K562 (cell line): ENCODE data around the gene HBG1. TPM values are rescaled to one million over a fixed set of nuclear protein-coding genes. Genes with fewer than 3 reads are reported as not detected.
A peak's percentile ranks its signal among the peaks of the same experiment; 100 is the strongest.

Source experiments
- ATF2 ChIP-seq: sonication (generic); formaldehyde crosslinking; IDR thresholded peaks from 2 replicates; pipeline ENCODE4 v1.8.1; 2022; ENCODE audit warnings: missing genetic modification reagents
- BCL6 ChIP-seq: fragments of 250-450 bp; sonication (Bioruptor Pico); IDR thresholded peaks from 2 replicates; pipeline ENCODE4 v1.4.0; 2020
- CREB3L1 ChIP-seq: fragments of 450-650 bp; IDR thresholded peaks from 2 replicates; pipeline ENCODE4 v1.6.1; 2014; ENCODE audit warnings: low read depth, mild to moderate bottlenecking, moderate library complexity, borderline replicate concordance
- DEAF1 ChIP-seq: fragments of 450-650 bp; formaldehyde crosslinking; IDR thresholded peaks from 2 replicates; pipeline ENCODE4 v1.4.0; 2020; ENCODE audit warnings: mild to moderate bottlenecking, moderate library complexity
- GMEB1 ChIP-seq: fragments of 250-450 bp; sonication (Bioruptor Pico); IDR thresholded peaks from 2 replicates; pipeline ENCODE4 v1.4.0; 2020; ENCODE audit warnings: mild to moderate bottlenecking
- IRF1 ChIP-seq: sonication (generic); formaldehyde crosslinking; IDR thresholded peaks from 2 replicates; pipeline ENCODE4 v1.8.0; 2022; ENCODE audit warnings: missing genetic modification reagents, mild to moderate bottlenecking, borderline replicate concordance
- NCOR1 ChIP-seq: fragments of 450-650 bp; IDR thresholded peaks from 2 replicates; pipeline ENCODE4 v1.6.1; 2016; ENCODE audit warnings: mild to moderate bottlenecking, moderate library complexity
- PTRF ChIP-seq: fragments of 450-650 bp; IDR thresholded peaks from 2 replicates; pipeline ENCODE4 v1.6.1; 2016; ENCODE audit warnings: mild to moderate bottlenecking, missing genetic modification characterization, missing compliant biosample characterization
- RBM14 ChIP-seq: fragments of 200-400 bp; formaldehyde crosslinking; IDR thresholded peaks from 2 replicates; pipeline ENCODE4 v1.6.1; 2018; ENCODE audit warnings: low read depth, mild to moderate bottlenecking, low read length, moderate library complexity, borderline replicate concordance; ENCODE audit not compliant: insufficient read depth
- ZBTB17 ChIP-seq: fragments of 450-650 bp; formaldehyde crosslinking; IDR thresholded peaks from 2 replicates; pipeline ENCODE4 v1.4.0; 2020; ENCODE audit warnings: mild to moderate bottlenecking
- ZMIZ1 ChIP-seq, 2 experiments: fragments of 150-350 bp in 1 of 2; IDR thresholded peaks; 2 replicates each; pipeline ENCODE4 v1.6.1; 2012 to 2016; ENCODE audit warnings: low read depth in 2 of 2, low read length in 2 of 2, mild to moderate bottlenecking in 1 of 2, moderate library complexity in 1 of 2
- ZNF77 ChIP-seq: fragments of 250-450 bp; sonication (Bioruptor Pico); IDR thresholded peaks from 2 replicates; pipeline ENCODE4 v1.5.0; 2020
- polyA plus RNA-seq, 8 experiments: library from polyadenylated mRNA; depleted of rRNA in 4 of 8; stranded (reverse) in 5 of 8; unstranded in 3 of 8; fragments of >200 nt; fragmentation: Nextera tagmentation in 2 of 8; fragmentation: Illumina TruSeq in 1 of 8; extraction: Ambion mirVana in 2 of 8; extraction: Trizol in 1 of 8; gene quantifications; 2 replicates each; pipeline versions ENCODE4 v1.2.1 to v1.2.3, GENCODE V29; 2011 to 2014; ENCODE audit warnings: inconsistent platforms in 1 of 8, missing spikeins in 1 of 8
- total RNA-seq, 7 experiments: library from RNA; depleted of rRNA in 6 of 7; stranded (reverse); fragments of >200 nt in 6 of 7; fragmentation: Illumina TruSeq in 2 of 7; extraction: Trizol in 2 of 7; gene quantifications; 2 replicates each; pipeline versions ENCODE4 v1.2.1 to v1.2.3, GENCODE V29; 2011 to 2021; ENCODE audit warnings: low replicate concordance in 1 of 7
- TF ChIP-seq, protein P1 (sequence below), 2 experiments: fragments of 450-650 bp in 1 of 2; sonication (generic) in 1 of 2; formaldehyde crosslinking in 1 of 2; IDR thresholded peaks in 1 of 2; conservative IDR thresholded peaks in 1 of 2; 2 replicates each; pipeline versions ENCODE4 v1.6.1 to v1.8.1; 2016 to 2023; ENCODE audit warnings: mild to moderate bottlenecking in 2 of 2, moderate library complexity in 2 of 2, inconsistent platforms in 1 of 2, missing genetic modification reagents in 1 of 2

HBG1 gene
- total and polyA plus RNA-seq, 9 of the 15 experiments (the other 6 are each of a cell fraction or from before 2014, with no cell fraction given), result 1,066 to 16,338 (median 4,898) TPM

DNA sequence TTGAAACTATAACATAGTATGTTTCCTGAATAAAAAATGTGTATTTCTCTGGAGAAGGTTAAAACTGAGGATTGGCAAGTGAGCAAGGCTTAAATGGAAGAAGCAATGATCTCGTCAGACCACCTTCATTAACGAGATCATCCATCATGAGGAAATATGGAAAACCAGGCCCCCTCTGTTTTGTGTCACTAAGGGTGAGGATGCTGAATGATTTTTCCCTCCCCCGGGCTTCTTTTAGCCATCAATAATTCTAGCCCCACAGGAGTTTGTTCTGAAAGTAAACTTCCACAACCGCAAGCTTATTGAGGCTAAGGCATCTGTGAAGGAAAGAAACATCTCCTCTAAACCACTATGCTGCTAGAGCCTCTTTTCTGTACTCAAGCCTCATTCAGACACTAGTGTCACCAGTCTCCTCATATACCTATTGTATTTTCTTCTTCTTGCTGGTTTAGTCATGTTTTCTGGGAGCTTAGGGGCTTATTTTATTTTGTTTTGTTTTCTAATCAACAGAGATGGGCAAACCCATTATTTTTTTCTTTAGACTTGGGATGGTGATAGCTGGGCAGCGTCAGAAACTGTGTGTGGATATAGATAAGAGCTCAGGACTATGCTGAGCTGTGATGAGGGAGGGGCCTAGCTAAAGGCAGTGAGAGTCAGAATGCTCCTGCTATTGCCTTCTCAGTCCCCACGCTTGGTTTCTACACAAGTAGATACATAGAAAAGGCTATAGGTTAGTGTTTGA, 25.9 kb upstream of the HBG1 start (continued):
- TF ChIP-seq, protein P1, sequence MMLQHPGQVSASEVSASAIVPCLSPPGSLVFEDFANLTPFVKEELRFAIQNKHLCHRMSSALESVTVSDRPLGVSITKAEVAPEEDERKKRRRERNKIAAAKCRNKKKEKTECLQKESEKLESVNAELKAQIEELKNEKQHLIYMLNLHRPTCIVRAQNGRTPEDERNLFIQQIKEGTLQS (IDR thresholded peaks at IDR 0.05), result peak; percentile 56; the same call in 1 of the 2 replicates
- TF ChIP-seq, protein P1 (CRISPR knock-in tag; conservative IDR thresholded peaks at IDR 0.05), result 0 out of 2 replicates have a peak, but pooled peaks have one; percentile 39
- TF ChIP-seq IRF1 (CRISPR knock-in tag), result no peak
- no peak for TF ChIP-seq GMEB1 (CRISPR knock-in tag)
- TF ChIP-seq ATF2 (CRISPR knock-in tag), result no peak
- TF ChIP-seq PTRF (tag), result no peak
- TF ChIP-seq RBM14, result no peak
- no peak for TF ChIP-seq DEAF1 (CRISPR knock-in tag)
- no peak for TF ChIP-seq ZNF77 (CRISPR knock-in tag)
- TF ChIP-seq NCOR1, result peak; percentile 86
- no peak for TF ChIP-seq BCL6
- no peak for TF ChIP-seq ZBTB17
- TF ChIP-seq ZMIZ1 (IDR thresholded peaks at IDR 0.05; ENCODE audit: low read depth in 2 of 2, low read length in 2 of 2), result peak in 1 of 2 experiments; percentile 74; a peak in 1 of 4 replicates
- no peak for TF ChIP-seq CREB3L1
